Lung (tissue), 12 donors: ENCODE results near the gene AFF1. TPM values are rescaled to one million over a fixed set of nuclear protein-coding genes. Genes with fewer than 3 reads are reported as not detected.

Source experiments
- ATAC-seq: fragments of 200-7000 bp; cut with Tn5 transposase; one replicate; pipeline ENCODE4 v1.9.1; 2020; ENCODE audit warnings: moderate number of reproducible peaks; ENCODE audit not compliant: insufficient read depth, low FRiP score
- DNase-seq, 3 donors: peaks; one replicate each; pipeline ENCODE4 v3.0.0-alpha.2; 2013 to 2017
- H3K27ac ChIP-seq, 2 donors: one replicate each; pipeline ENCODE4 v1.5.1; 2013; ENCODE audit warnings: mild to moderate bottlenecking in 2 of 2, moderate library complexity in 2 of 2, control low read depth in 1 of 2, inconsistent platforms in 1 of 2, low read depth in 1 of 2, low read length in 1 of 2
- H3K27me3 ChIP-seq, 3 donors: one replicate each; pipeline ENCODE4 v1.5.1; 2013; ENCODE audit warnings: low read length in 2 of 3; ENCODE audit not compliant: control insufficient read depth in 3 of 3, insufficient read depth in 3 of 3
- H3K36me3 ChIP-seq, 4 donors: one replicate each; pipeline ENCODE4 v1.5.1; 2013; ENCODE audit warnings: low read length in 4 of 4, mild to moderate bottlenecking in 1 of 4, moderate library complexity in 1 of 4; ENCODE audit not compliant: control insufficient read depth in 4 of 4, insufficient read depth in 4 of 4
- H3K4me1 ChIP-seq, 5 donors: one replicate each; pipeline ENCODE4 v1.5.1; 2013; ENCODE audit warnings: low read length in 5 of 5, mild to moderate bottlenecking in 2 of 5, moderate library complexity in 1 of 5; ENCODE audit not compliant: control insufficient read depth in 5 of 5, insufficient read depth in 5 of 5
- H3K4me3 ChIP-seq: one replicate; pipeline ENCODE4 v1.5.1; 2013; ENCODE audit warnings: mild to moderate bottlenecking, control low read depth, moderate library complexity
- H3K9ac ChIP-seq, 2 donors: one replicate each; pipeline ENCODE4 v1.5.1; 2013; ENCODE audit warnings: low read length in 2 of 2, control low read depth in 1 of 2; ENCODE audit not compliant: insufficient read depth in 1 of 2
- H3K9me3 ChIP-seq, 4 donors: one replicate each; pipeline ENCODE4 v1.5.1; 2013; ENCODE audit warnings: low read length in 3 of 4, mild to moderate bottlenecking in 1 of 4, moderate library complexity in 1 of 4; ENCODE audit not compliant: control insufficient read depth in 4 of 4, insufficient read depth in 3 of 4
- WGBS, 2 donors: extraction: QIAGEN DNeasy Blood & Tissue Kit; methylation state at CpG; one replicate each; pipeline ENCODE4 v1.1.7; 2013; 5-methylcytosine and 5-hydroxymethylcytosine counted together
- polyA plus RNA-seq, 2 donors: library from polyadenylated mRNA; stranded (reverse); fragments of 200-250 nt; gene quantifications; one replicate each; pipeline ENCODE4 v1.2.1, GENCODE V29; 2013
- total RNA-seq, 2 donors: library from RNA; depleted of rRNA in 1 of 2; stranded (reverse); fragments of >200 nt in 1 of 2; gene quantifications; one replicate each; pipeline ENCODE4 v1.2.1, GENCODE V29; 2014 to 2021
- TF ChIP-seq, protein P1 (sequence below): IDR thresholded peaks from 2 replicates; pipeline ENCODE4 v1.5.1; 2012; ENCODE audit warnings: mild to moderate bottlenecking; ENCODE audit errors: control extremely low read depth, extremely low read depth
- donor health status: control.
- donor health status: control.
- donor health status: Bipolar disorder and iron deficiency.
- donor health status: healthy.
- donor health status: DM: yes; HTN: yes; CAD: no.

AFF1 gene
- total and polyA plus RNA-seq, 4 donors = 9.5 to 79.0 (median 35.8) TPM

GRCh38 chr4:86935566-86935852, 698 bp downstream of the AFF1 start:
- TF ChIP-seq, protein P1, sequence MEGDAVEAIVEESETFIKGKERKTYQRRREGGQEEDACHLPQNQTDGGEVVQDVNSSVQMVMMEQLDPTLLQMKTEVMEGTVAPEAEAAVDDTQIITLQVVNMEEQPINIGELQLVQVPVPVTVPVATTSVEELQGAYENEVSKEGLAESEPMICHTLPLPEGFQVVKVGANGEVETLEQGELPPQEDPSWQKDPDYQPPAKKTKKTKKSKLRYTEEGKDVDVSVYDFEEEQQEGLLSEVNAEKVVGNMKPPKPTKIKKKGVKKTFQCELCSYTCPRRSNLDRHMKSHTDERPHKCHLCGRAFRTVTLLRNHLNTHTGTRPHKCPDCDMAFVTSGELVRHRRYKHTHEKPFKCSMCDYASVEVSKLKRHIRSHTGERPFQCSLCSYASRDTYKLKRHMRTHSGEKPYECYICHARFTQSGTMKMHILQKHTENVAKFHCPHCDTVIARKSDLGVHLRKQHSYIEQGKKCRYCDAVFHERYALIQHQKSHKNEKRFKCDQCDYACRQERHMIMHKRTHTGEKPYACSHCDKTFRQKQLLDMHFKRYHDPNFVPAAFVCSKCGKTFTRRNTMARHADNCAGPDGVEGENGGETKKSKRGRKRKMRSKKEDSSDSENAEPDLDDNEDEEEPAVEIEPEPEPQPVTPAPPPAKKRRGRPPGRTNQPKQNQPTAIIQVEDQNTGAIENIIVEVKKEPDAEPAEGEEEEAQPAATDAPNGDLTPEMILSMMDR = no peak
- Histone ChIP-seq H3K9ac (peak overlapping the region; percentile 6 to 34), H3K27ac (peak overlapping the region; percentile 93 to 100), H3K4me3 (peak overlapping the region; percentile 91), H3K9me3 (no peaks in the 10 kb centered on the region), H3K27me3 (no peaks in the 10 kb centered on the region), H3K4me1 (peaks cover 0 to 19% (median 9%) of the 10 kb centered on the region in 5 donors), H3K36me3 (peaks cover 0 to 5% (median 2%) of the 10 kb centered on the region in 4 donors)
- DNase-seq (peak in 1 of 3 donors; percentile 25), ATAC-seq (no peak)
- WGBS, 2 donors = 1% methylated on average over 15 to 16 of the region's 16 CpGs

DNA sequence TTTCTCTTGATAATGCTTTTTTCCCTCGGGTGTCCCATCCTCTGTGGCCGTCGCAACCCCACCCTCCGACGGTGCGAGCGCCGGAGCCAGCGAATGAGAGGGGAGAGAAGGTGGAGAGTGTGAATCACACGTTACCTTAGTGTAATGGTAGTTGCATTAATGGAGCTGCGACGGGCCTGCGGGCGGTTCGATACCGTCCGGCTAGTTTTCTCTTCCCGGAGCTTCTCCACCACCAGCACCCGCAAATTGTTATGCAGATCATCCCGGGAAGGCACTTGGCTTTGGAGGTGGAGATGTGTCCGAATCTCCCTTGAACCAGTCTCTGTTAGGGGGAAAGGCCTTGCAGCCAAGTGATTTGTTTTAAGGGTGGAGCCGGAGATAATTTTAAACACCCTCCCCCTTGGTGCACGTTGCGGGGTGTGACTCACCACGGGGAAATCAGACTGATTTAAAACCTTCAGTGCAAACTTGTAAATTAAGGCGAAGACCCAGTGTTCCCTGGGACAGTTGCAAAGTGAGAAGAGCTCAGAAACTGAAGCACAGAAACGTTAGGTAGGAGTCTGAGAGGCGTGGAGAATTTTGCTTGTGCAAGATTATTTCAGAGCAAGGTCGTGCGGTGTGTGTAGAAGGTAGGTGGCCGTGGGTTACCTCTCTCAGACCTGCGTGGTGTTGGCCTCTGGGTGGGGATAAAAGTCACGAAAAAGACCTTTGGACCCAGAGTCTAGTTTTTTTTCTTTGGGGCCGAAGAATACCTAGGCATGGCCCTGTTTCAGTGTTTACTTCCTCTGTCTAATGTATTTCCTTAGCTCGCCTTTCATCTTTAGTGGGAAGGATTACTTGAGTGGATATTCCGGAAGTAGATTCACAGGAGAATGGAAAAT, 1.3 kb downstream of the AFF1 start:
- no peaks in the 10 kb centered on the region for H3K27me3 ChIP-seq
- 3% methylated on average over 36 of the region's 36 CpGs for WGBS, 2 donors
- peak; percentile 47 for ATAC-seq
- H3K4me1 ChIP-seq = peaks cover 0 to 19% (median 9%) of the 10 kb centered on the region in 5 donors
- H3K4me3 ChIP-seq = peak overlapping the region; percentile 91
- peak overlapping the region; percentile 6 to 34 for H3K9ac ChIP-seq
- DNase-seq = peak; percentile 33 to 34 (median 33)
- peak overlapping the region; percentile 93 to 100 for H3K27ac ChIP-seq
- TF ChIP-seq, protein P1 = no peak
- peaks cover 0 to 2% (median under 1%) of the 10 kb centered on the region in 4 donors for H3K36me3 ChIP-seq
- no peaks in the 10 kb centered on the region for H3K9me3 ChIP-seq

GRCh38 chr4:86938771-86939520, 4.1 kb downstream of the AFF1 start:
- H3K27ac ChIP-seq = no peak overlapping the region
- H3K4me1 ChIP-seq = peaks cover 0 to 28% (median 9%) of the 10 kb centered on the region in 5 donors
- H3K4me3 ChIP-seq = no peak overlapping the region
- TF ChIP-seq, protein P1 = no peak
- H3K9ac ChIP-seq = no peak overlapping the region
- no peaks in the 10 kb centered on the region for H3K27me3 ChIP-seq
- ATAC-seq = no peak
- 70 to 78% methylated on average over 4 of the region's 4 CpGs for WGBS, 2 donors
- no peaks in the 10 kb centered on the region for H3K9me3 ChIP-seq
- H3K36me3 ChIP-seq = no peaks in the 10 kb centered on the region
- peak in 1 of 3 donors; percentile 41 for DNase-seq
